ENCODE results near the gene IGSF11. TPM values are rescaled to one million over a fixed set of nuclear protein-coding genes. Genes with fewer than 3 reads are reported as not detected.

IGSF11 gene
- total RNA-seq, 1 donor from 2014 or later, result 2.7 TPM

- Mint-ChIP-seq H3K4me1 (peaks cover 13% of the 10 kb centered on the region), H3K9me3 (no peaks in the 10 kb centered on the region), H3K4me3 (no peak overlapping the region), H3K36me3 (no peaks in the 10 kb centered on the region), H3K27me3 (ENCODE audit: insufficient read depth, low read depth) (no peaks in the 10 kb centered on the region), H3K27ac (no peak overlapping the region)
- H3K4me2 ChIP-seq, result no peak overlapping the region
- H3K4me1 ChIP-seq, result peaks cover 42% of the 10 kb centered on the region
- H3K9ac ChIP-seq, result no peak overlapping the region
- TF ChIP-seq EZH2phosphoT487 (IDR thresholded peaks at IDR 0.05) (no peak), EZH2 (IDR thresholded peaks at IDR 0.05) (no peak), CTCF (IDR thresholded peaks at IDR 0.05) (no peak)
- H3K79me2 ChIP-seq (ENCODE audit: low read depth), result no peaks in the 10 kb centered on the region
- H3K27me3 ChIP-seq, result no peaks in the 10 kb centered on the region
- H3K9me3 ChIP-seq (ENCODE audit: low read depth), result no peaks in the 10 kb centered on the region
- no peaks in the 10 kb centered on the region for H4K20me1 ChIP-seq (ENCODE audit: low read depth)
- no peaks in the 10 kb centered on the region for H3K36me3 ChIP-seq
- DNase-seq (ENCODE audit: low spot score), result no peak
- H3K4me3 ChIP-seq, result no peak overlapping the region
- no peak overlapping the region for H2AFZ ChIP-seq (replicated peaks)
- H3F3A ChIP-seq (ENCODE audit: low read depth), result peaks cover 15% of the 10 kb centered on the region
- no peak overlapping the region for H3K27ac ChIP-seq
Observed at GRCh38 chr3:118970819-118971218, 63.8 kb downstream of the IGSF11 start.

GRCh38 chr3:118968640-118969039 lies 66.0 kb downstream of the IGSF11 start:
- no peak overlapping the region for H3K27ac Mint-ChIP-seq
- no peaks in the 10 kb centered on the region for H3K27me3 Mint-ChIP-seq (ENCODE audit: insufficient read depth, low read depth)
- no peaks in the 10 kb centered on the region for H3K79me2 ChIP-seq (ENCODE audit: low read depth)
- H3K4me1 Mint-ChIP-seq, result peaks cover 15% of the 10 kb centered on the region
- no peak overlapping the region for H2AFZ ChIP-seq (replicated peaks)
- no peak for DNase-seq (ENCODE audit: low spot score)
- H3K4me1 ChIP-seq, result peaks cover 53% of the 10 kb centered on the region
- H3K36me3 Mint-ChIP-seq, result no peaks in the 10 kb centered on the region
- no peaks in the 10 kb centered on the region for H3K9me3 Mint-ChIP-seq
- H3K4me3 Mint-ChIP-seq, result no peak overlapping the region
- no peaks in the 10 kb centered on the region for H4K20me1 ChIP-seq (ENCODE audit: low read depth)
- peaks cover 15% of the 10 kb centered on the region for H3F3A ChIP-seq (ENCODE audit: low read depth)
- H3K4me3 ChIP-seq, result no peak overlapping the region
- no peak overlapping the region for H3K9ac ChIP-seq
- TF ChIP-seq EZH2phosphoT487 (IDR thresholded peaks at IDR 0.05), result no peak
- TF ChIP-seq EZH2 (IDR thresholded peaks at IDR 0.05), result no peak
- no peak for TF ChIP-seq CTCF (IDR thresholded peaks at IDR 0.05)
- H3K27ac ChIP-seq, result no peak overlapping the region
- H3K27me3 ChIP-seq, result no peaks in the 10 kb centered on the region
- H3K36me3 ChIP-seq, result no peaks in the 10 kb centered on the region
- H3K4me2 ChIP-seq, result peak overlapping the region; percentile 20
- no peaks in the 10 kb centered on the region for H3K9me3 ChIP-seq (ENCODE audit: low read depth)

- Mint-ChIP-seq H3K4me3 (no peak overlapping the region), H3K27ac (no peak overlapping the region), H3K27me3 (ENCODE audit: insufficient read depth, low read depth) (no peaks in the 10 kb centered on the region), H3K36me3 (no peaks in the 10 kb centered on the region), H3K4me1 (peaks cover 15% of the 10 kb centered on the region), H3K9me3 (no peaks in the 10 kb centered on the region)
- Histone ChIP-seq H3K9ac (no peak overlapping the region), H3K4me3 (no peak overlapping the region), H3K79me2 (ENCODE audit: low read depth) (no peaks in the 10 kb centered on the region), H3K4me1 (peaks cover 53% of the 10 kb centered on the region), H3K9me3 (ENCODE audit: low read depth) (no peaks in the 10 kb centered on the region), H2AFZ (replicated peaks) (no peak overlapping the region), H4K20me1 (ENCODE audit: low read depth) (no peaks in the 10 kb centered on the region), H3K4me2 (peak overlapping the region; percentile 20), H3K27me3 (no peaks in the 10 kb centered on the region), H3F3A (ENCODE audit: low read depth) (peaks cover 15% of the 10 kb centered on the region), H3K36me3 (no peaks in the 10 kb centered on the region), H3K27ac (no peak overlapping the region)
- TF ChIP-seq EZH2 (IDR thresholded peaks at IDR 0.05), result no peak
- TF ChIP-seq EZH2phosphoT487 (IDR thresholded peaks at IDR 0.05), result no peak
- no peak for TF ChIP-seq CTCF (IDR thresholded peaks at IDR 0.05)
- peak; percentile 30 for DNase-seq (ENCODE audit: low spot score)
Observed at GRCh38 chr3:118968111-118968510, 66.5 kb downstream of the IGSF11 start.
